Naive thymus-derived CD8-positive, alpha-beta T cell (primary cell): ENCODE data around the gene ARFGAP1. TPM values are rescaled to one million over a fixed set of nuclear protein-coding genes. Genes with fewer than 3 reads are reported as not detected.

ENCODE experiments used
- ATAC-seq, 2 donors: fragments of 150-1000 bp; cut with Tn5 transposase in 1 of 2; sonication (Bioruptor Pico), chemical (Tn5 transposase) in 1 of 2; 1 replicate in 1 of 2; 2 replicates in 1 of 2; pipeline ENCODE4 v1.10.0; 2021; ENCODE audit warnings: mild to moderate bottlenecking in 2 of 2, moderate library complexity in 2 of 2
- POLR2A ChIA-PET: fragments of 350-600 bp; sonication (Branson Sonifier 250); formaldehyde crosslinking; loops from one replicate; lab custom pipeline; 2021; ENCODE audit warnings: antibody characterized with exemption; lab: Charles Lee
- DNase-seq, 10 donors: peaks; one replicate each; pipeline versions ENCODE4 v3.0.0 to v3.0.0-alpha.2; 2020 to 2022
- H3K27ac Mint-ChIP-seq, 10 donors: one replicate each; pipeline ENCODE4 v1.8.0; 2020 to 2022; ENCODE audit warnings: mild to moderate bottlenecking in 10 of 10, mixed read lengths in 10 of 10, moderate library complexity in 4 of 10, inconsistent platforms in 1 of 10
- H3K27me3 Mint-ChIP-seq, 5 donors: one replicate each; pipeline ENCODE4 v1.8.0; 2021 to 2022; ENCODE audit warnings: mixed read lengths in 5 of 5
- H3K36me3 Mint-ChIP-seq, 3 donors: one replicate each; pipeline ENCODE4 v1.8.0; 2020 to 2022; ENCODE audit warnings: mixed read lengths in 3 of 3, mild to moderate bottlenecking in 2 of 3, inconsistent platforms in 1 of 3
- H3K4me1 Mint-ChIP-seq, 4 donors: one replicate each; pipeline ENCODE4 v1.8.0; 2021 to 2022; ENCODE audit warnings: mixed read lengths in 4 of 4
- H3K4me3 Mint-ChIP-seq, 10 donors: one replicate each; pipeline ENCODE4 v1.8.0; 2020 to 2022; ENCODE audit warnings: mild to moderate bottlenecking in 10 of 10, mixed read lengths in 10 of 10, moderate library complexity in 6 of 10, inconsistent platforms in 1 of 10
- H3K9me3 Mint-ChIP-seq, 9 donors: one replicate each; pipeline ENCODE4 v1.8.0; 2020 to 2022; ENCODE audit warnings: mixed read lengths in 9 of 9, mild to moderate bottlenecking in 3 of 9, inconsistent platforms in 1 of 9, moderate library complexity in 1 of 9
- polyA plus RNA-seq, 3 donors: library from polyadenylated mRNA; unstranded; fragments of 300-500 nt; fragmentation: Illumina TruSeq; gene quantifications; one replicate each; pipeline ENCODE4 v1.2.3, GENCODE V29; 2021
- total RNA-seq, 8 experiments: library from RNA in 2 of 8; stranded (reverse) in 2 of 8; gene quantifications; one replicate each; pipeline ENCODE4 v1.2.3 and lab custom pipeline; 2021 to 2026

ARFGAP1 gene
- total and polyA plus RNA-seq, 5 experiments from 2014 or later, result 11.5 to 101 (median 19.4) TPM

DNA sequence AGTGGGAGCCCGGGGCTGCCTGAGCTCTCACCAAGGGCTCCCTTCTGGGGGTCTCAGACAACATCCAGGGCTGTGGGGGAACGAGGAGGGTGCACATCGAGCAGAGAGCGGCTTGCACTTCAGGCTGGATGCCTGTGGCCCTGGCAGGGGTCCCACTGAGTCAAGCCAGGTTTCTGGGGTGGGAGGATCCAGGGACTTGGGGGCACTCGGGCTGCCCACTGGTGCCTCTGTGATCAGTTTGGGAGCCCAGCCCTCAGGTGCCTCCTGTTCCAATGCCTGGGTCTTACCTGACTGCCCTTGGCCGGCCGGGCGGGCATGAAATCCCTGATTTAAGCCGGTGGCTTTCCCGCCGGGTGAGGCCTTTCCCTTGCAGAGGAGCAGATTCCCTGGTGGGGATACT is 20.8 kb downstream of the ARFGAP1 start:
- Mint-ChIP-seq H3K4me1 (peaks cover 6 to 20% (median 10%) of the 10 kb centered on the region in 4 donors), H3K27me3 (peaks cover 3 to 18% (median 5%) of the 10 kb centered on the region in 5 donors), H3K27ac (no peak overlapping the region), H3K9me3 (no peaks in the 10 kb centered on the region), H3K36me3 (peaks cover 0 to 5% (median 0%) of the 10 kb centered on the region in 3 donors), H3K4me3 (no peak overlapping the region)
- POLR2A ChIA-PET, result no interaction called here
- no peak for ATAC-seq
- DNase-seq, result peak in 1 of 10 donors; percentile 3

DNA sequence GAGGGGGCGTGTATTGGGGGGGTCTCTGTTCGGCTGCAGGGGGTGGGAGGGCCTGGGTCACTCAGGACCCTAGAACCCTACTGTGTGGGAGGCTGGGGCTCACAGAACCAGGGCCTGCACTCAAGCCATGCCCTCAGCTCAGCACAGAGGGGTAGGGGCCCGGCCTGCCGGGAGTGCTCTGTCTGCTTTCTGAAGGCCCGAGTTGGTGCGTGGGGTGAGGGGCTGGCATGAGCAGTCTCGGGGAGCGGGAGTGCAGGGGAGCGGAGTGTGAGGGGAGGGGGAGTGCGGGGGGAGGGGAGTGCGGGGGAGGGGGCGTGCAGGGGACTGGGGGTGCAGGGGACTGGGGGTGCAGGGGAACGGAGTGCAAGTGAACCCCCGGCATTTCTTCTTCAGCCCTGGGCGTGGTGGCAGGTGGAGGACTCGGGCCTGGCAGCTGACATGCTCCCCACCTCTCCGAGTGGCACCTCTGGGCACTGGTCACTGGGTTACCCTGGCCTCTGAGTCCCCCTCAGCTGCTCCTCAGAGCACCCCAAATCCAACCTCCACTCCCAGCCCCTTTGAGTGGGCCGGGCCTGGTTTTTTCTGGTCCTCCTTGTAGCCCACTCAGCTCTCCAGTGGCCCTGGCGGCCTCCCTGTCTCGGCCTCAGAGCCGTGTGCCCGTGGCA is 21.4 kb downstream of the ARFGAP1 start:
- Mint-ChIP-seq H3K4me3 (no peak overlapping the region), H3K4me1 (peaks cover 6 to 20% (median 11%) of the 10 kb centered on the region in 4 donors), H3K36me3 (peaks cover 0 to 2% (median under 1%) of the 10 kb centered on the region in 3 donors), H3K27ac (no peak overlapping the region), H3K9me3 (no peaks in the 10 kb centered on the region), H3K27me3 (peaks cover 5 to 23% (median 8%) of the 10 kb centered on the region in 5 donors)
- DNase-seq (no peak), ATAC-seq (no peak)
- POLR2A ChIA-PET, result no interaction called here

DNA sequence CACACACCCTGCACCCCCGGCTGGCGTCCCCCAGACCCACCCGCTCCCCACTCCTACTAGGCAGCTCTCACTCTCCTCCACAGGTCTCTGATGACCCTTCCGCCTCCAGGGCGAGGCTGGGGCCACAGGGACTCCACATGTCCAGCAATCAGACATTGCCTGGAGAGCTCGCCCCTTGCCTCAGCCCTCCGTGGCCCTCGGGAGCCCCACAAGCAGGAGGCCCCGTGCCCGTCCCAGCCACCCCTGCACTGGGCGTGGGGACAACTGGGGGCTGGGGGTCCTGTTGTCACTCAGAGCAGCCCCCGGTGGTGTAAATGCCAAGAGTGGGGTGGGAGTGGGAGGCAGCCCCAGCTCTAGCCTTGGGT is 21.9 kb downstream of the ARFGAP1 start:
- POLR2A ChIA-PET, result no interaction called here
- peaks cover 8 to 28% (median 13%) of the 10 kb centered on the region in 5 donors for H3K27me3 Mint-ChIP-seq
- no peak for DNase-seq
- H3K36me3 Mint-ChIP-seq, result peaks cover 0 to 4% (median 2%) of the 10 kb centered on the region in 3 donors
- peaks cover 6 to 20% (median 11%) of the 10 kb centered on the region in 4 donors for H3K4me1 Mint-ChIP-seq
- no peak for ATAC-seq
- H3K9me3 Mint-ChIP-seq, result no peaks in the 10 kb centered on the region
- peak overlapping the region in 1 of 10 donors; percentile 54 for H3K4me3 Mint-ChIP-seq
- no peak overlapping the region for H3K27ac Mint-ChIP-seq

DNA sequence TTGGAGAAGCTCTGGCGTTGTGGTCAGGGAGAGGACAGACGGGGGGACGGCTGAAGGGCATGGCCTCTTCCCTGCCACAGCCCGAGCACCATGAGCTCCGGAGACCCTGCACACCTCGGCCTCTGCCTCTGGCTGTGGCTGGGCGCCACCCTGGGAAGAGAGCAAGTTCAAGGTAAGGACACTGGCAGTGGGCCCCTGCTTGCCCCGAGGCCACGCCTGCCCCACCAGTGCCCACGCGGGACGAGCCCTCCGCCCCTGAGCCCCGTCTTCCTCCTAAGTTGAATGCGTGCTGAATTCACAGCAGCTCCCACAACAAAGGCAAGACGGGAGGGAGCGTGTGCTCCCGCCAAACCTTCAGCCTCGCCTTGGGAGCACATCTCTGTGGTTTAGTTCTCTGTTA is 22.4 kb downstream of the ARFGAP1 start:
- no peak for DNase-seq

DNA sequence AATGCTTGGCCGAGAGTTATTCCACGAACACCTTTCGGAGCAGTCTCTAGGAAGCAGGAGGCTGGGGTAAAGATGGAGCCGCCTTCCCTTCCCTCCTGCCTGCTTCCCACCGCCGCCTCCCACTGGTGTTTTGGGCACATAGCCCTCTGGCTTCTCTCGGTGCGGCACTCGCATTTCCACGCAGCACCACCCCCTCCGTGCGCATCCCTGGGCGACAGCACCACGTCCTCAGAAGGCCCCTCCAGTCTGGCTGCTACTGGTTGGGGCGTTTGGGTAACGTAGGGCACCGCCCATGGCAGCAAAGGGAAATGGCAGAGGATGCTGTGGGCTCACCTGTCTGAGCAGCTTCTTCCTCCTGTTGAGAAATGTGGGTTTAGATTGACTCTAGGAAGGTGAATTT is 22.8 kb downstream of the ARFGAP1 start:
- Mint-ChIP-seq H3K4me3 (peak overlapping the region in 7 of 10 donors; percentile 7 to 59 (median 40)), H3K27ac (peak overlapping the region in 3 of 10 donors; percentile 59 to 69 (median 63)), H3K36me3 (peaks cover 0 to 4% (median 2%) of the 10 kb centered on the region in 3 donors), H3K27me3 (peaks cover 11 to 29% (median 16%) of the 10 kb centered on the region in 5 donors), H3K4me1 (peaks cover 6 to 20% (median 11%) of the 10 kb centered on the region in 4 donors), H3K9me3 (no peaks in the 10 kb centered on the region)
- DNase-seq (peak in 4 of 10 donors; percentile 30 to 43 (median 39)), ATAC-seq (peak; percentile 62 to 84)
- POLR2A ChIA-PET, result no interaction called here

More for the DNA sequence above, 22.4 kb downstream of the ARFGAP1 start:
- no peak for ATAC-seq
- peak overlapping the region in 2 of 10 donors; percentile 59 to 69 for H3K27ac Mint-ChIP-seq
- H3K9me3 Mint-ChIP-seq, result no peaks in the 10 kb centered on the region
- peaks cover 8 to 28% (median 14%) of the 10 kb centered on the region in 5 donors for H3K27me3 Mint-ChIP-seq
- H3K4me3 Mint-ChIP-seq, result peak overlapping the region in 2 of 10 donors; percentile 54 to 59
- POLR2A ChIA-PET, result no interaction called here
- H3K36me3 Mint-ChIP-seq, result peaks cover 0 to 4% (median 2%) of the 10 kb centered on the region in 3 donors
- peaks cover 6 to 20% (median 11%) of the 10 kb centered on the region in 4 donors for H3K4me1 Mint-ChIP-seq

DNA sequence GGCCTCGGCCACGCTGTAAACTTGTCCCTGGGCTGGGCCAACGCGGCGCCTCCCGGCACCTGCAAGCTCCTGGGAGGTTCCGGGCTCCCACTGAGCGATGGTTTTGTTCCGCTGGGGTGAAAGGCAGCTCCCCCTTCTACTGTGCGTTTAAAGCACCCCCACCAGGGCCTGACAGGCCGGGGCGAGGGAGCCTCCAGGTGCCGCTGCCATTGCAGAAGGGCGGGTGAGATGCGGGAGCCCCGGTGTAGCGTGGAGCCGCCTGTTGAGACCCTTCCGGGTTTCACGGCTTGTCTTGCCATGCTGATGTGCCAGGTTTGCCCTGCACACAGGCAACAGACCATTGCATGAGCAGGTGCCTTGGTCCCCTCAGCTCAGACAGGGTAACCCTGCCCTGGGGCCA is 23.2 kb downstream of the ARFGAP1 start:
- POLR2A ChIA-PET, result no interaction called here
- H3K9me3 Mint-ChIP-seq, result peaks cover 0 to 3% (median 0%) of the 10 kb centered on the region in 9 donors
- ATAC-seq (peak; percentile 19 to 42), DNase-seq (no peak)
- peaks cover 0 to 4% (median 2%) of the 10 kb centered on the region in 3 donors for H3K36me3 Mint-ChIP-seq
- peak overlapping the region in 1 of 10 donors; percentile 59 for H3K27ac Mint-ChIP-seq
- peaks cover 6 to 20% (median 11%) of the 10 kb centered on the region in 4 donors for H3K4me1 Mint-ChIP-seq
- peaks cover 11 to 33% (median 18%) of the 10 kb centered on the region in 5 donors for H3K27me3 Mint-ChIP-seq
- H3K4me3 Mint-ChIP-seq, result peak overlapping the region in 6 of 10 donors; percentile 23 to 59 (median 40)

DNA sequence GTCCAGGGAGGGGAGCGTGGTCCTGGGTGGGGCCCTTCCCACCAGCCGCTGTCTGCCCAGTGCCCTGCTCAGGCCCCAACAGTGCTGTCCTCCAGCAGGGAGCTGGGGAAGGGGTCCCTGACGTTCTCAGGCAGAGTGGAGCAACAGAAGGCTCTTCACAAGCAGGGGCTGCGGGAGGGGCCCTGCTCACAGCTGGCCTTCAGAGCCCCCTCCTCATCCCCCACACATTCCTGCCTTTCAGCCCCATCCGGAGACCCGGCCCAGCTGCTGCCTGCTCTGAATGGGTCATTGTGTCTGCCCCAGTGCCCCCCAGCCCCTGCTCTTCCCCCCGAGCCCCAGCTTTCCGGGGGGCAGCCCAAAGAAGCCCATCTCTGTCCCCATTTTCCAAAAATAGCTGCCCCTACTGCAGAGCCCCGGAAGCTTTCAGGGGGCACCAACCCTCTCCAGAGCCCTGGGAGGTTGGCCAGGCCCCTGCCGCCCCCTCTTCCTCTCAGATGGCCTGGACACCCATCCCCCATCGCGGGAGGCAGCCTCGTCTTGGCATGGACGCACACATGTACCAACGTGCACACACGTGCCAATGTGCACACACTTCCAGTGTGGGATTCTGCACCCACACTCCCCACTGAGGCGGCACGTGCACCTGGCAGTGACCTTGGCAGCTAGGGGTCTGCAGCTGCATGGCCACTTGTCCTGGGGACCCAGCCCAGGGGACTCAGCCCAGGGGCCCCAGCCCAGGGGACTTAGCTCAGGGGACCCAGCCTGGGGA is 24.1 kb downstream of the ARFGAP1 start:
- Mint-ChIP-seq H3K4me1 (peaks cover 6 to 16% (median 11%) of the 10 kb centered on the region in 4 donors), H3K4me3 (no peak overlapping the region), H3K27ac (peak overlapping the region in 1 of 10 donors; percentile 55), H3K27me3 (peaks cover 13 to 38% (median 23%) of the 10 kb centered on the region in 5 donors), H3K36me3 (peaks cover 0 to 9% (median 2%) of the 10 kb centered on the region in 3 donors), H3K9me3 (peaks cover 0 to 8% (median 5%) of the 10 kb centered on the region in 9 donors)
- POLR2A ChIA-PET, result no interaction called here
- no peak for DNase-seq
- no peak for ATAC-seq

DNA sequence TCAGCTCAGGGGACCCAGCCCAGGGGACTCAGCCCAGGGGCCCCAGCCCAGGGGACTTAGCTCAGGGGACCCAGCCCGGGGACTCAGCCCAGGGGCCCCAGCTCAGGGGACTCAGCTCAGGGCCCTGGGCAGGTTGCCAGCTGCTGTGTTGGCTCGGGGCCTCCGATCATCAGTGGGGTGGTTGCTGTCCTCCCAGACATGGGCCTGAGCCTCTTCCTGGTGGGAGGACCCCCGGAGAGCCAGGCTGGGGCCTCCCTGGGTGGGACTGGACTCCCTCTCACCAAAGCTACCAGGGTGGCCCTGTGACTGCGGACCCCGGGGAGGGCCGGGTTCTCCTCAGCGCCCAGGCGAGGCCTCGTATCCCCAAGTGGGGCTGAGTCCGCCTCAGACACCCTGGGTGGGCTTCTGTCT is 24.8 kb downstream of the ARFGAP1 start:
- ATAC-seq (no peak), DNase-seq (no peak)
- Mint-ChIP-seq H3K36me3 (peaks cover 0 to 13% (median 2%) of the 10 kb centered on the region in 3 donors), H3K9me3 (peaks cover 0 to 11% (median 6%) of the 10 kb centered on the region in 9 donors), H3K27me3 (peaks cover 13 to 40% (median 23%) of the 10 kb centered on the region in 5 donors), H3K4me3 (no peak overlapping the region), H3K27ac (no peak overlapping the region), H3K4me1 (peaks cover 6 to 15% (median 10%) of the 10 kb centered on the region in 4 donors)
- POLR2A ChIA-PET, result no interaction called here

DNA sequence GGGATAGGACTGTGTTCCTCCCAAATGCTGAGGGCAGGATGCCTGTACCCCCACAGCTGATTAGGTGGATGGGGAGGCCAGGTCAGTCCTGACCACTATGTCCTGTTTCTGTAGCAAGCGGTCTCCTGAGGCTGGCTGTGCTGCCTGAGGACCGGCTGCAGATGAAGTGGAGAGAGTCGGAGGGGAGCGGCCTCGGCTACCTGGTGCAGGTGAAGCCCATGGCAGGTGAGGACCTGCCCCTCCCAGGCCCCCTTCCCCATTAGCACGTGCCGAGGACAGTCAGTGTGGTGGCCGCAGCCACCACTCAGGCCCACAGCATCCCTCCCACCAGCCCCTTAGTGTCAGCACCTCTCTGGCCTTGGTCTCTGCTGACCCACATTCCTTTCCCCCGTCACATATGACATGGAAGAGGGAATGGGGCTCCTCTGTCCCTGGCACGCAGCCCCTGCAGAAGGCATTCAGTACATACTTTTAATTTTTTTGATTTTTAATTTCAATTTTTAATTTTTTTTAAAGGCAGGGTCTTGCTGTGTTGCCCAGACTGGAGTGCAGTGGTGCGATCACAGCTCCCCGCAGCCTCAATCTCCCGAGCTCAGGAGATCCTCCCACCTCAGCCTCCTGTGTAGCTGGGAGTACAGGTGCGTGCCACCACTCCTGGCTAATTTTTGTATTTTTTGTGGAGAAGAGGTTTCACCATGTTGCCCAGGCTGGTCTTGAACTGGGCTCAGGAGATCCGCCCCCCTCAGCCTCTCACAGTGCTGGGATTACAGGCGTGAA is 25.4 kb downstream of the ARFGAP1 start:
- Mint-ChIP-seq H3K4me1 (peaks cover 6 to 15% (median 10%) of the 10 kb centered on the region in 4 donors), H3K4me3 (no peak overlapping the region), H3K9me3 (peaks cover 0 to 17% (median 7%) of the 10 kb centered on the region in 9 donors), H3K27me3 (peaks cover 14 to 46% (median 27%) of the 10 kb centered on the region in 5 donors), H3K27ac (peak overlapping the region in 1 of 10 donors; percentile 27), H3K36me3 (peaks cover 0 to 18% (median 2%) of the 10 kb centered on the region in 3 donors)
- POLR2A ChIA-PET, result no interaction called here
- ATAC-seq, result no peak
- no peak for DNase-seq

DNA sequence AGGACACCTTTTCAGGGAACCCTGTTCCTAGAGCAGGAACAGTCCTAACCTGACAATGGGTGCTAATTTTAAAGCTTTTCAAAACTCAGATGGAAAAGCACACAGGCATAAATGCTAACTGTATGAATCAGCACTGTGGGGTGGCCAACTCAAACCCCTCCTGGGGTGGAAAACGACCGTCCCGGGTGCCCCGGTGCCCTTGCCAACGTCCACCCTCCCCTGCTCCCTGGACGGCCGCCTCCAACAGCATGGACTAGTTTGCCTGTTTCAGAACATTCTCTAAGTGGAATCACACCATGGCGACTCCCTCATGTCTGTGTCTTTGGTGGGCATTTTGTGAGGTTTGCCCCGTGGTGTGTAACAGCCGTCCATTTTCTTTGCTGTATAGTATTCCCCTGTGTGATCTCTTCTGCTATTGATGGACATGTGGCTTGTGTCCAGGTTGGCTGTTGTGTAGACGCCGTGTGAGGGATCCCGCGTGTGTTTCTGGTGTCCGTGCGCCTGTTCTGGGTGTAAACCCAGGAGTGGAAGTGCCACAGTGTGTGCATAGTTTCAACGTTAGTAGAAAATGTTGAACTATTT is 26.2 kb downstream of the ARFGAP1 start:
- Mint-ChIP-seq H3K27me3 (peaks cover 14 to 48% (median 27%) of the 10 kb centered on the region in 5 donors), H3K9me3 (peaks cover 0 to 17% (median 7%) of the 10 kb centered on the region in 9 donors), H3K4me3 (no peak overlapping the region), H3K36me3 (peaks cover 0 to 18% (median 2%) of the 10 kb centered on the region in 3 donors), H3K4me1 (peaks cover 6 to 15% (median 10%) of the 10 kb centered on the region in 4 donors), H3K27ac (no peak overlapping the region)
- DNase-seq (no peak), ATAC-seq (no peak)
- POLR2A ChIA-PET, result no interaction called here

DNA sequence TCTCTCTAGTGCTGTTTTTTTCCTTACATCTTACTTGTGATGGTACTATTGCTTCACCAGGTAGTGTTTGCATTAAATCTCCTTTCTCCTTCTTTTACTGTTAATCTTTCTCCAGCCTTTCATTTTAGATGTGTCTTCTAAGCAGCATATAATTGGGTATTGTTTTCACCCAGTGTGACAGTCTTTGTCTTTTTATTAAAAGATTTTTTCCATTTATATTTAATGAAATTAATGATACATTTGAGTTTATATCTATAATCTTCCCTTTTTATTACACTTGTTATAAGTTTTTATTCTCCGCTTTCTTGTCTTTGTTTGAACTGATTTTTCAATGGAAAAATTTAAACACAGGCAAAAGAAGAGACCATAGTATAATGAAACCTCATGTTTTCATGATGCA is 29.1 kb downstream of the ARFGAP1 start:
- no peak overlapping the region for H3K4me3 Mint-ChIP-seq
- POLR2A ChIA-PET, result no interaction called here
- ATAC-seq, result no peak

More for the DNA sequence above, 29.1 kb downstream of the ARFGAP1 start:
- H3K4me1 Mint-ChIP-seq, result peaks cover 0 to 3% (median 0%) of the 10 kb centered on the region in 4 donors
- H3K27ac Mint-ChIP-seq, result no peak overlapping the region
- H3K9me3 Mint-ChIP-seq, result peaks cover 0 to 17% (median 7%) of the 10 kb centered on the region in 9 donors
- peaks cover 15 to 47% (median 25%) of the 10 kb centered on the region in 5 donors for H3K27me3 Mint-ChIP-seq
- DNase-seq, result no peak
- peaks cover 0 to 18% (median 2%) of the 10 kb centered on the region in 3 donors for H3K36me3 Mint-ChIP-seq
